Hepatocyte (in vitro differentiated cells): Measurements from ENCODE around the gene CTNNA1. TPM values are rescaled to one million over a fixed set of nuclear protein-coding genes. Genes with fewer than 3 reads are reported as not detected.
"Not testable (repeated sequence)": the region's sequence is repeated elsewhere in the genome, so short reads cannot be mapped to it uniquely, and the experiment has no call there.

Experiments
- DNase-seq: peaks from one replicate; pipeline ENCODE4 v3.0.0-alpha.2; 2016; ENCODE audit warnings: low spot score
- H2AFZ ChIP-seq: fragments of 200-600 bp; sonication (generic); 2 replicates; pipeline ENCODE4 v1.6.0; 2016; ENCODE audit warnings: antibody characterized with exemption, mild to moderate bottlenecking
- H3K27ac ChIP-seq: fragments of 200-600 bp; sonication (generic); 2 replicates; pipeline ENCODE4 v1.5.1; 2016; ENCODE audit warnings: mild to moderate bottlenecking
- H3K27me3 ChIP-seq: fragments of 200-600 bp; sonication (generic); 2 replicates; pipeline ENCODE4 v1.6.1; 2016
- H3K36me3 ChIP-seq: fragments of 200-600 bp; sonication (generic); replicated peaks from 2 replicates; pipeline ENCODE4 v1.5.1; 2016; ENCODE audit warnings: low read depth; ENCODE audit not compliant: insufficient read depth
- H3K4me1 ChIP-seq: fragments of 200-600 bp; sonication (generic); 2 replicates; pipeline ENCODE4 v1.5.1; 2016; ENCODE audit warnings: mild to moderate bottlenecking, moderate library complexity; ENCODE audit not compliant: insufficient read depth
- H3K4me2 ChIP-seq: fragments of 200-600 bp; sonication (generic); 2 replicates; pipeline ENCODE4 v1.6.0; 2016
- H3K4me3 ChIP-seq: fragments of 200-600 bp; sonication (generic); 2 replicates; pipeline ENCODE4 v1.5.1; 2016; ENCODE audit warnings: mild to moderate bottlenecking
- H3K79me2 ChIP-seq: fragments of 200-600 bp; sonication (generic); 2 replicates; pipeline ENCODE4 v1.6.0; 2017; ENCODE audit warnings: mild to moderate bottlenecking
- H3K9me2 ChIP-seq: fragments of 200-600 bp; sonication (generic); replicated peaks from 2 replicates; pipeline ENCODE4 v1.6.0; 2017; ENCODE audit warnings: mild to moderate bottlenecking; ENCODE audit not compliant: insufficient read depth
- H3K9me3 ChIP-seq: fragments of 200-600 bp; sonication (generic); 2 replicates; pipeline ENCODE4 v1.5.1; 2016; ENCODE audit warnings: low read depth, mild to moderate bottlenecking
- H4K20me1 ChIP-seq: fragments of 200-600 bp; sonication (generic); 2 replicates; pipeline ENCODE4 v1.6.0; 2016; ENCODE audit warnings: mild to moderate bottlenecking; ENCODE audit not compliant: insufficient read depth, poor library complexity, severe bottlenecking
- EZH2 ChIP-seq: fragments of 200-600 bp; sonication (generic); IDR thresholded peaks from 2 replicates; pipeline ENCODE4 v1.6.1; 2016; ENCODE audit warnings: antibody characterized with exemption, mild to moderate bottlenecking, borderline replicate concordance
- EZH2phosphoT487 ChIP-seq: fragments of 200-600 bp; sonication (generic); IDR thresholded peaks from one replicate; pipeline ENCODE4 v1.6.1; 2018; ENCODE audit warnings: antibody characterized with exemption, mild to moderate bottlenecking, low read depth, moderate library complexity; ENCODE audit not compliant: unreplicated experiment, severe bottlenecking
- WGBS: methylation state at CpG from one replicate; pipeline ENCODE4 v1.1.6; 2016; ENCODE audit warnings: low lambda C conversion rate; ENCODE audit errors: missing lambda C conversion rate; 5-methylcytosine and 5-hydroxymethylcytosine counted together
- polyA plus RNA-seq: library from polyadenylated mRNA; unstranded; fragments of >200 nt; fragmentation: Nextera tagmentation; extraction: Ambion mirVana; gene quantifications from 2 replicates; pipeline ENCODE4 v1.2.1, GENCODE V29; 2016
- total RNA-seq: library from RNA; depleted of rRNA; stranded (reverse); fragments of >200 nt; gene quantifications from 2 replicates; pipeline ENCODE4 v1.2.3, GENCODE V29; 2014
- TF ChIP-seq, protein P1 (sequence below): fragments of 200-600 bp; sonication (generic); IDR thresholded peaks from 2 replicates; pipeline ENCODE4 v1.5.1; 2016; ENCODE audit warnings: antibody characterized with exemption, mild to moderate bottlenecking; ENCODE audit not compliant: poor library complexity

CTNNA1 gene, protein sequence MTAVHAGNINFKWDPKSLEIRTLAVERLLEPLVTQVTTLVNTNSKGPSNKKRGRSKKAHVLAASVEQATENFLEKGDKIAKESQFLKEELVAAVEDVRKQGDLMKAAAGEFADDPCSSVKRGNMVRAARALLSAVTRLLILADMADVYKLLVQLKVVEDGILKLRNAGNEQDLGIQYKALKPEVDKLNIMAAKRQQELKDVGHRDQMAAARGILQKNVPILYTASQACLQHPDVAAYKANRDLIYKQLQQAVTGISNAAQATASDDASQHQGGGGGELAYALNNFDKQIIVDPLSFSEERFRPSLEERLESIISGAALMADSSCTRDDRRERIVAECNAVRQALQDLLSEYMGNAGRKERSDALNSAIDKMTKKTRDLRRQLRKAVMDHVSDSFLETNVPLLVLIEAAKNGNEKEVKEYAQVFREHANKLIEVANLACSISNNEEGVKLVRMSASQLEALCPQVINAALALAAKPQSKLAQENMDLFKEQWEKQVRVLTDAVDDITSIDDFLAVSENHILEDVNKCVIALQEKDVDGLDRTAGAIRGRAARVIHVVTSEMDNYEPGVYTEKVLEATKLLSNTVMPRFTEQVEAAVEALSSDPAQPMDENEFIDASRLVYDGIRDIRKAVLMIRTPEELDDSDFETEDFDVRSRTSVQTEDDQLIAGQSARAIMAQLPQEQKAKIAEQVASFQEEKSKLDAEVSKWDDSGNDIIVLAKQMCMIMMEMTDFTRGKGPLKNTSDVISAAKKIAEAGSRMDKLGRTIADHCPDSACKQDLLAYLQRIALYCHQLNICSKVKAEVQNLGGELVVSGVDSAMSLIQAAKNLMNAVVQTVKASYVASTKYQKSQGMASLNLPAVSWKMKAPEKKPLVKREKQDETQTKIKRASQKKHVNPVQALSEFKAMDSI
- total RNA-seq (335 and 349 TPM in 2 replicates), polyA plus RNA-seq (134 and 152 TPM in 2 replicates)

DNA sequence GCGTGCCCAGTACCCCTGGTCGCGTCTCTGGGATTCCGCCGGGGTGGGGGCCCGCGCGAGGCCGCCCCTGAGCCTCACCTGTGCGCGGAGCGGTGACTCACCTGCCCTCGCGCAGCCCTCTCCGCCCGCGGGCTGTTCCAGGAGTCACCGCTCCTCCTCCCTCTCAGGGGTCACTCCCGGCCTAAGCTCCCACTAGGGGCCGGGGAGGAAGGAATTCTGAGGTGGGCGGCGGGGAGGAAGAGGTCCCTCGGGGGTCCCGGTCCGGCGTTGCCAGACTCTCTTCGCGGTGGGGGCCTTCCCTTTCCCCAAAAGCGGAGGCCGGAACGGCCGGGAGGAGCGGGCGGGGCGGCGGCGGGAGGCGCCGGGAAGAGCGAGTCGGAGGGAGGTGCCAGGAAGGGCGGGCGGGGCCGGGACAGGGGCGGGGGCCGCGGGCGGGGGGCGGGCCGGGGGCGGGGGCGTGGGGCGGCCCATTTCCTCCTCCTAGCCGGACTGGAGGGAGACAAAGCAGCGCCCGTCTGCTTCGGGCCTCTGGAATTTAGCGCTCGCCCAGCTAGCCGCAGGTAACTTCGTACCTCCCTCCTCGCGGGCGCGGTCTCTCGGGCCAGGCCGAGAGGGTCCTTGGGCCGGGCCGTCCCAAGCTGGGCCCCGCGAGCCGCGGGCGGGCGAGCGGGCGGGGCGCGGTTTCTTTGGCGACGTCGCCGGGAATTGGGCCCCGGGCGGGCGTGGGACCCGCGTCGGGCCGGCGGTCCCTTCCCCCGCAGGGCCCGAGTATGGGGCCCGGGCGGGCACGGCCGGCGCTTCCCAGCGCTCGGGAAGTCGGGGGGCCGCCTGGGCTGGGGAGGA lies at the start of gene CTNNA1:
Gene CTNNA1 (plus strand): TSS at position 475 of the 843 bp plus-strand sequence. CDS start 28,500 bp downstream, outside the sequence.
- H3K27ac ChIP-seq: peak within 1 kb of the TSS; percentile 99
- peaks cover 7% of the 10 kb centered on the region for H3K36me3 ChIP-seq
- peak within 1 kb of the TSS; percentile 98 for H3K4me3 ChIP-seq
- H3K4me2 ChIP-seq: peak within 1 kb of the TSS; percentile 92
- H3K9me3 ChIP-seq: peaks cover 1% of the 10 kb centered on the region
- peaks cover 6% of the 10 kb centered on the region for H3K4me1 ChIP-seq
- peaks cover 43% of the 10 kb centered on the region for H3K79me2 ChIP-seq
- peaks cover 39% of the 10 kb centered on the region for H4K20me1 ChIP-seq
- H3K27me3 ChIP-seq: no peaks in the 10 kb centered on the region
- under 1% methylated on average over 26 of the region's 102 CpGs for WGBS
- peak within 1 kb of the TSS; percentile 87 for H2AFZ ChIP-seq
- TF ChIP-seq, protein P1, sequence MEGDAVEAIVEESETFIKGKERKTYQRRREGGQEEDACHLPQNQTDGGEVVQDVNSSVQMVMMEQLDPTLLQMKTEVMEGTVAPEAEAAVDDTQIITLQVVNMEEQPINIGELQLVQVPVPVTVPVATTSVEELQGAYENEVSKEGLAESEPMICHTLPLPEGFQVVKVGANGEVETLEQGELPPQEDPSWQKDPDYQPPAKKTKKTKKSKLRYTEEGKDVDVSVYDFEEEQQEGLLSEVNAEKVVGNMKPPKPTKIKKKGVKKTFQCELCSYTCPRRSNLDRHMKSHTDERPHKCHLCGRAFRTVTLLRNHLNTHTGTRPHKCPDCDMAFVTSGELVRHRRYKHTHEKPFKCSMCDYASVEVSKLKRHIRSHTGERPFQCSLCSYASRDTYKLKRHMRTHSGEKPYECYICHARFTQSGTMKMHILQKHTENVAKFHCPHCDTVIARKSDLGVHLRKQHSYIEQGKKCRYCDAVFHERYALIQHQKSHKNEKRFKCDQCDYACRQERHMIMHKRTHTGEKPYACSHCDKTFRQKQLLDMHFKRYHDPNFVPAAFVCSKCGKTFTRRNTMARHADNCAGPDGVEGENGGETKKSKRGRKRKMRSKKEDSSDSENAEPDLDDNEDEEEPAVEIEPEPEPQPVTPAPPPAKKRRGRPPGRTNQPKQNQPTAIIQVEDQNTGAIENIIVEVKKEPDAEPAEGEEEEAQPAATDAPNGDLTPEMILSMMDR: peak; percentile 11
- no peak for TF ChIP-seq EZH2
- H3K9me2 ChIP-seq: no peaks in the 10 kb centered on the region
- peak; percentile 92 for DNase-seq

DNA sequence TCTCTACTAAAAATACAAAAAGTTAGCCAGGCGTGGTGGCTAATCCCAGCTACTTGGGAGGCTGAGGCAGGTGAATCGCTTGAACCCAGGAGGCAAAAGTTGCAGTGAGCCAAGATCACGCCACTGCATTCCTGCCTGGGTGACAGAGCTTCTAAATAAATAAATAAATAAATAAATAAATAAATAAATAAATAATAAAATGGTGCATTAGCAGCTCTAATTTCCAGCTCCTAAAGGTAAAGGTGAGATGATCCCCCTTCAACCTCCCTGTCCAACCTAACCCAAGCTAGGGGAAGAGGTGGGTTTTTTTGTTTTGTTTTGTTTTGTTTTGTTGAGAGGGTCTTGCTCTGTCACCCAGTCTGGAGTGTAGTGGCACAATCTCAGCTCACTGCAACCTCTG lies 49.4 kb upstream of the CTNNA1 start:
- not testable (repeated sequence) for H3K27ac ChIP-seq, H3K4me1 ChIP-seq, H3K9me3 ChIP-seq, H2AFZ ChIP-seq, H3K4me2 ChIP-seq, H3K27me3 ChIP-seq, H4K20me1 ChIP-seq, H3K36me3 ChIP-seq, DNase-seq, H3K4me3 ChIP-seq, H3K9me2 ChIP-seq, H3K79me2 ChIP-seq
- 89% methylated on average over 3 of the region's 3 CpGs for WGBS

DNA sequence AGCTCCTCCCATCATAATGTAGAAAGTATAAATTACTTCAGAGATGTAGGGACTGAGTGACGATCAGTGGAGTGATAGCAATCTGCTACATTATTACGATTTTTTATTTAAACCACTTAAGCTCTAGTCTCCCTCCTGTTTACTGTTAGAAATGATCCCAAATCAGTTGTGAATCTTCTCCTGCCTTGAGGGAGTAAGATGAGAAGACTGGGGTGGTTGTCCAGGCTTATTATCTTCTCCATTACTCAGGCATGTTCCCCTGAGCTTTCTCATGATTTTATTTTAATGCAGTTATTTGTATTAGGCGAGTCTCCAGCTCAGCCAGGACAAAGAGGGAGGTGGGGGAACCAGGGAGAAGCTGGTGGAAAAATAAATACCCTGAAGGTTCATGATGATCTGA lies 48.2 kb upstream of the CTNNA1 start:
- Histone ChIP-seq H3K79me2 (no peaks in the 10 kb centered on the region), H3K4me3 (no peak overlapping the region), H3K4me2 (no peak overlapping the region), H4K20me1 (no peaks in the 10 kb centered on the region), H3K27ac (peak overlapping the region; percentile 66), H3K9me3 (no peaks in the 10 kb centered on the region), H3K27me3 (no peaks in the 10 kb centered on the region), H2AFZ (no peak overlapping the region), H3K36me3 (no peaks in the 10 kb centered on the region), H3K9me2 (no peaks in the 10 kb centered on the region), H3K4me1 (peaks cover 8% of the 10 kb centered on the region)
- no peak for DNase-seq
- 45% methylated on average over 3 of the region's 3 CpGs for WGBS
- TF ChIP-seq EZH2: no peak
- TF ChIP-seq, protein P1: no peak
- no peak for TF ChIP-seq EZH2phosphoT487
